Nephron progenitor cell (in vitro differentiated cells): ENCODE data around the gene NRP2.

Source experiments
- DNase-seq: peaks from one replicate; pipeline ENCODE4 v3.0.0; 2021
- H3K27ac Mint-ChIP-seq: 2 replicates; pipeline ENCODE4 v1.8.0; 2021; ENCODE audit warnings: mild to moderate bottlenecking, moderate library complexity, mixed read lengths
- H3K27me3 Mint-ChIP-seq: 2 replicates; pipeline ENCODE4 v1.8.0; 2021; ENCODE audit warnings: mild to moderate bottlenecking, low read depth, mixed read lengths; ENCODE audit not compliant: poor library complexity
- H3K36me3 Mint-ChIP-seq: 2 replicates; pipeline ENCODE4 v1.8.0; 2021; ENCODE audit warnings: low read depth, mixed read lengths
- H3K4me1 Mint-ChIP-seq: 2 replicates; pipeline ENCODE4 v1.8.0; 2021; ENCODE audit warnings: mixed read lengths
- H3K4me3 Mint-ChIP-seq: 2 replicates; pipeline ENCODE4 v1.8.0; 2021; ENCODE audit warnings: mild to moderate bottlenecking, moderate library complexity, mixed read lengths
- H3K9me3 Mint-ChIP-seq: 2 replicates; pipeline ENCODE4 v1.8.0; 2021; ENCODE audit warnings: mild to moderate bottlenecking, moderate library complexity, mixed read lengths
- CTCF ChIP-seq: fragments of 200-600 bp; sonication (generic); IDR thresholded peaks from 2 replicates; pipeline ENCODE4 v1.5.0; 2021; ENCODE audit warnings: antibody characterized with exemption

Gene NRP2

GRCh38 chr2:205773989-205774388 is 91.7 kb downstream of the NRP2 start:
- no peak for TF ChIP-seq CTCF
- H3K27ac Mint-ChIP-seq: no peak overlapping the region
- peaks cover 60% of the 10 kb centered on the region for H3K36me3 Mint-ChIP-seq
- peaks cover 5% of the 10 kb centered on the region for H3K27me3 Mint-ChIP-seq
- no peak for DNase-seq
- no peaks in the 10 kb centered on the region for H3K9me3 Mint-ChIP-seq
- H3K4me1 Mint-ChIP-seq: peaks cover 33% of the 10 kb centered on the region
- H3K4me3 Mint-ChIP-seq: no peak overlapping the region

DNA sequence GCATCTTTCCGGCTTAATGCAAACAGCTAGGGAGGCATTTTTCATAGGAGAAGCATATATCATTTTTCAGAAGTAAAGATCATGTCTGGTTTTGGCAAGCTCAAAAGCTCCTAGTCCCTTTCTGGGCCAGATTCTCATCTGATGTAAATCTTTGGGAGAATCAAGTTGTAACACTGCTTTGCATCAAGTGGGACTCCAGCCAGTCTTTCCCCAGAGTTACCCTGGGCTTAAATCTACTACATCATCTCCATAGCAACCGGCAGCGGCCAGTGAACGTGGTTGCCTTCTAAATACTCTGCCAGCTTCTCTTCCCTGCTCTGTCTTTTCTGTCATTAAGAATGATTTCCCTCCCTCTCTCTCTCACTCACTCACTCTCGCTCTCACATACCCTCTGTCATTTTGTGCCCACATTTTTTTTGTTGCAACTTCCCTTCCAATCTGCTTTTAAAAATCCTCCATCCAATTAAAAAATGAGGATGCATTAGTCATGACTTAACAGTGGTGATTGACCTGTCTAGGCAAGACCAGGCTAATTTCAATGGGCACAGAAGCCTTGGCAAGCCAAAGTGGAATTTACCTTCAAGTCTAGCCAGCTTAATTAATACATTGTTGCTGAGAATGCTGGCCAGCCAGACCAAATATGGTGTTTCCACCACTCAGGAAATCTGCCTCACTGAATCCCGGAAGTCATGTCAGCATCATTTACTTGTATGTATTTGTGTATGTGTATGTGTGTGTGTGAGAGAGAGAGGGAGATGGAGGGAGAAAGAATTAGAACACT is 93.0 kb downstream of the NRP2 start:
- Mint-ChIP-seq H3K36me3 (peaks cover 52% of the 10 kb centered on the region), H3K9me3 (no peaks in the 10 kb centered on the region), H3K4me1 (peaks cover 33% of the 10 kb centered on the region), H3K27me3 (peaks cover 5% of the 10 kb centered on the region), H3K27ac (no peak overlapping the region), H3K4me3 (no peak overlapping the region)
- no peak for DNase-seq
- no peak for TF ChIP-seq CTCF

DNA sequence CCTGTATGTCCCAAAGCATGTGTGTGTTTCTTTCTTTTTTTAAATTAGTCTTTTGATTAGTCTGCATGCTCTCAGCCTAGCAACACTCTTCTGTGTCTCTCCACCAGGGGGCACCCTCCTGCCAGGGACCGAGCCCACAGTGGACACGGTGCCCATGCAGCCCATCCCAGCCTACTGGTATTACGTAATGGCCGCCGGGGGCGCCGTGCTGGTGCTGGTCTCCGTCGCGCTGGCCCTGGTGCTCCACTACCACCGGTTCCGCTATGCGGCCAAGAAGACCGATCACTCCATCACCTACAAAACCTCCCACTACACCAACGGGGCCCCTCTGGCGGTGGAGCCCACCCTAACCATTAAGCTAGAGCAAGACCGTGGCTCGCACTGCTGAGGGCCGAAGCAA is 93.8 kb downstream of the NRP2 start:
- TF ChIP-seq CTCF: peak; percentile 56
- Mint-ChIP-seq H3K4me3 (no peak overlapping the region), H3K9me3 (no peaks in the 10 kb centered on the region), H3K4me1 (peaks cover 33% of the 10 kb centered on the region), H3K36me3 (peaks cover 44% of the 10 kb centered on the region), H3K27me3 (no peaks in the 10 kb centered on the region), H3K27ac (no peak overlapping the region)
- peak; percentile 62 for DNase-seq

- peaks cover 1% of the 10 kb centered on the region for H3K9me3 Mint-ChIP-seq
- no peak overlapping the region for H3K27ac Mint-ChIP-seq
- H3K27me3 Mint-ChIP-seq: no peaks in the 10 kb centered on the region
- H3K4me3 Mint-ChIP-seq: no peak overlapping the region
- no peak for DNase-seq
- TF ChIP-seq CTCF: no peak
- peaks cover 46% of the 10 kb centered on the region for H3K36me3 Mint-ChIP-seq
- H3K4me1 Mint-ChIP-seq: peaks cover 35% of the 10 kb centered on the region
Observed at GRCh38 chr2:205776720-205777119, 94.4 kb downstream of the NRP2 start.

DNA sequence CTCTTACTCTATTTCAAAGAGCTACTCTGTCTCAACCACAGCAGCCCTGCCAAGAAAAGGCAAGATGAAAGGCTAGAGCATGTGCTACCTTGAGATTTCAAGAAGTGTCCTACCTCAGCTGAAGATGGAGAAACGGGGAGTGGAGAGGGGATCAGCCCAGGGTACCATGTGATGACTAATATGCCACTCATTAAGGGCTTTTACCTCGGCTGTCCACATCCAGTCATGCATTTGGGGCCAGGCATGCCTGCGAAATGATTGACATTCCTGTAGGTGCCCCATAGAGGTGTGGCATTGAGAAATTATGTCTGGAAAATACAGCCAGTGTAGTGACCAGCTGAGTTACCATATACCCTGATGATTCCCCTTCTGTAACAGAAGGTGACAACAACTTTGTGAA is 96.1 kb downstream of the NRP2 start:
- Mint-ChIP-seq H3K27me3 (no peaks in the 10 kb centered on the region), H3K36me3 (peaks cover 52% of the 10 kb centered on the region), H3K9me3 (peaks cover 7% of the 10 kb centered on the region), H3K4me3 (no peak overlapping the region), H3K4me1 (peaks cover 40% of the 10 kb centered on the region), H3K27ac (no peak overlapping the region)
- DNase-seq: no peak
- TF ChIP-seq CTCF: no peak

DNA sequence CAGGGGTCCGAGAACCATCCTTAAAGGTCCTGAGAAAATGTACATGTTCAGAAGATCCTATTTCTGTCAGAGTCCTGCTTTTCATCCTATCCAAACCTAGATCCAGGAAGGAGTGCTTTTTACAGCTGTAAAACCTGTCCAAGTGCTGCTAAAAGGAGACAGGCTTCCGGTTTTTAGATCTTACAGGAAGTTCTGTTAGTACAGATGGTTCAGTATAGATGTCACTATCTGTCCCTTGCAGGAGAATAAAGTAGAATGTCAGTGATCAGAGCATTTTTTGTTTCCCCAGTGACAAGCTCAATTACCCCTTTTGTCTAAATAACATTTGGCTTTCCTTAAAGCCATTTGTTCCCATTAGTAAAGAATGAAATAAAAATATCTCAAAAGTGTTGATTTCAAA is 98.3 kb downstream of the NRP2 start:
- no peak for TF ChIP-seq CTCF
- Mint-ChIP-seq H3K36me3 (peaks cover 52% of the 10 kb centered on the region), H3K4me3 (no peak overlapping the region), H3K27ac (no peak overlapping the region), H3K4me1 (peaks cover 27% of the 10 kb centered on the region), H3K27me3 (no peaks in the 10 kb centered on the region), H3K9me3 (peaks cover 7% of the 10 kb centered on the region)
- no peak for DNase-seq
